ENCODE results near the gene BMP7.
A peak's percentile ranks its signal among the peaks of the same experiment; 100 is the strongest.

Gene BMP7

GRCh38 chr20:57266291-57267157 is at the start of gene BMP7:
BMP7 (minus strand) TSS chr20:57266641; CDS start chr20:57266122, 519 bp downstream.
- peak; percentile 24 for DNase-seq (ENCODE audit: low spot score)

- no peak for DNase-seq (ENCODE audit: low spot score)
Measured at GRCh38 chr20:57315976-57316480, 49.6 kb upstream of the BMP7 start.

GRCh38 chr20:57315083-57315975 is 48.9 kb upstream of the BMP7 start:
- DNase-seq (ENCODE audit: low spot score) = no peak

- DNase-seq (ENCODE audit: low spot score) = no peak
Measured at GRCh38 chr20:57313951-57314350, 47.5 kb upstream of the BMP7 start.

GRCh38 chr20:57313230-57313629 is 46.8 kb upstream of the BMP7 start:
- no peak for DNase-seq (ENCODE audit: low spot score)

GRCh38 chr20:57312138-57312537 is 45.7 kb upstream of the BMP7 start:
- no peak for DNase-seq (ENCODE audit: low spot score)

- DNase-seq (ENCODE audit: low spot score) = no peak
Measured at GRCh38 chr20:57310821-57311514, 44.5 kb upstream of the BMP7 start.

GRCh38 chr20:57309544-57310115 is 43.2 kb upstream of the BMP7 start:
- no peak for DNase-seq (ENCODE audit: low spot score)

- DNase-seq (ENCODE audit: low spot score) = no peak
Measured at GRCh38 chr20:57308451-57309271, 42.2 kb upstream of the BMP7 start.

GRCh38 chr20:57306747-57307146 is 40.3 kb upstream of the BMP7 start:
- no peak for DNase-seq (ENCODE audit: low spot score)

- no peak for DNase-seq (ENCODE audit: low spot score)
Measured at GRCh38 chr20:57301026-57301425, 34.6 kb upstream of the BMP7 start.

GRCh38 chr20:57298457-57298856 is 32.0 kb upstream of the BMP7 start:
- DNase-seq (ENCODE audit: low spot score) = no peak

- no peak for DNase-seq (ENCODE audit: low spot score)
Measured at GRCh38 chr20:57294550-57294949, 28.1 kb upstream of the BMP7 start.

- DNase-seq (ENCODE audit: low spot score) = no peak
Measured at GRCh38 chr20:57293995-57294394, 27.6 kb upstream of the BMP7 start.

- DNase-seq (ENCODE audit: low spot score) = no peak
Measured at GRCh38 chr20:57292611-57293010, 26.2 kb upstream of the BMP7 start.

- DNase-seq (ENCODE audit: low spot score) = no peak
Measured at GRCh38 chr20:57291694-57292093, 25.3 kb upstream of the BMP7 start.

GRCh38 chr20:57291003-57291402 is 24.6 kb upstream of the BMP7 start:
- DNase-seq (ENCODE audit: low spot score) = no peak

- DNase-seq (ENCODE audit: low spot score) = no peak
Measured at GRCh38 chr20:57290178-57290484, 23.7 kb upstream of the BMP7 start.

- DNase-seq (ENCODE audit: low spot score) = no peak
Measured at GRCh38 chr20:57289391-57290177, 23.1 kb upstream of the BMP7 start.

- no peak for DNase-seq (ENCODE audit: low spot score)
Measured at GRCh38 chr20:57288651-57289277, 22.3 kb upstream of the BMP7 start.
